Measurements from ENCODE around the gene MYL9.

- TF ChIP-seq JUND (IDR thresholded peaks at IDR 0.05) (no peak), EZH2phosphoT487 (IDR thresholded peaks at IDR 0.05; ENCODE audit: borderline replicate concordance) (no peak), RAD21 (IDR thresholded peaks at IDR 0.05; ENCODE audit: low read depth) (no peak), CTCF (IDR thresholded peaks at IDR 0.05 in 2 of 3, conservative IDR thresholded peaks at IDR 0.05 in 1 of 3; ENCODE audit: borderline replicate concordance in 1 of 3, insufficient read depth in 1 of 3, low read depth in 2 of 3, low read length in 2 of 3) (no peak), EGR1 (IDR thresholded peaks at IDR 0.05; ENCODE audit: low read depth) (no peak), EZH2 (IDR thresholded peaks at IDR 0.05) (no peak), FOSL1 (IDR thresholded peaks at IDR 0.05; ENCODE audit: low read depth) (no peak), ZBTB33 (IDR thresholded peaks at IDR 0.05; ENCODE audit: extremely low read depth, insufficient replicate concordance, low read length) (no peak), YY1 (IDR thresholded peaks at IDR 0.05; ENCODE audit: extremely low read depth, insufficient replicate concordance, low read depth, low read length) (no peak), MAX (IDR thresholded peaks at IDR 0.05) (no peak), POLR2A (IDR thresholded peaks at IDR 0.05; ENCODE audit: borderline replicate concordance, extremely low read depth, insufficient read depth, insufficient read length) (no peak), POLR2AphosphoS5 (IDR thresholded peaks at IDR 0.05; ENCODE audit: low read depth, low read length) (no peak), CBX3 (IDR thresholded peaks at IDR 0.05; ENCODE audit: low read depth) (no peak)
Measured at GRCh38 chr20:36585410-36586125, 44.2 kb downstream of the MYL9 start.

Measured in HCT116 (cell line).